ENCODE results near the gene PASD1.

DNA sequence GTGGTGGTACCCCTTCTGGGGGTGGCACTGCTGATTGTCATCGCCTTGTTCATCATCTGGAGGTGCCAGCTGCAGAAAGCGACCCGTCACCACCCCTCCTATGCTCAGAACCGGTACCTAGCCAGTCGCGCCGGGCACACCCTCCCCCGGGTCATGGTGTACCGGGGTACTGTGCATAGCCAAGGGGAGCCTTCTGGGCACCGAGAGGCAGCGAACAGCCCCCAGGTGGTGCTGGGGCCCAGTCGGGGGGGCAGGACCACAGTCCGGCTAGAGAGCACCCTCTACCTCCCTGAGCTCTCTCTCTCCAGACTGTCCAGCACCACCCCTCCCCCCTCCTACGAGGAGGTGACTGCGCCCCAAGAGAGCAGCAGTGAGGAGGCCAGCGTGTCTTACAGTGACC lies 137.1 kb downstream of the PASD1 start:
- TF ChIP-seq CTCF (IDR thresholded peaks at IDR 0.05): no peak
- TF ChIP-seq POLR2A (IDR thresholded peaks at IDR 0.05): no peak
